HepG2 (cell line): ENCODE measurements around the gene ESPN. TPM values are rescaled to one million over a fixed set of nuclear protein-coding genes. Genes with fewer than 3 reads are reported as not detected.

ENCODE experiments used
- ARNT2 ChIP-seq: sonication (generic); formaldehyde crosslinking; IDR thresholded peaks from 2 replicates; pipeline ENCODE4 v1.8.0; 2022; ENCODE audit warnings: mild to moderate bottlenecking, low read depth, missing genetic modification reagents, moderate library complexity
- EED ChIP-seq: sonication (generic); formaldehyde crosslinking; IDR thresholded peaks from 2 replicates; pipeline ENCODE4 v1.5.0; 2020; ENCODE audit warnings: mild to moderate bottlenecking, missing genetic modification reagents
- HIC2 ChIP-seq: sonication (generic); formaldehyde crosslinking; IDR thresholded peaks from 2 replicates; pipeline ENCODE4 v1.9.0; 2022; ENCODE audit warnings: low read depth, missing genetic modification reagents
- SAP130 ChIP-seq: IDR thresholded peaks from 2 replicates; pipeline ENCODE4 v1.6.1; 2016; ENCODE audit warnings: low read depth
- ZBTB21 ChIP-seq: sonication (generic); formaldehyde crosslinking; IDR thresholded peaks from 2 replicates; pipeline ENCODE4 v1.4.0; 2020; ENCODE audit warnings: missing genetic modification reagents
- ZBTB25 ChIP-seq: IDR thresholded peaks from 2 replicates; pipeline ENCODE4 v1.6.1; 2018; ENCODE audit warnings: missing genetic modification reagents
- ZNF33B ChIP-seq: sonication (generic); formaldehyde crosslinking; IDR thresholded peaks from 2 replicates; pipeline ENCODE4 v1.5.1; 2020; ENCODE audit warnings: mild to moderate bottlenecking, missing genetic modification reagents
- ZNF407 ChIP-seq: sonication (generic); formaldehyde crosslinking; IDR thresholded peaks from one replicate; pipeline ENCODE4 v1.5.1; 2020; ENCODE audit warnings: mild to moderate bottlenecking, missing genetic modification reagents; ENCODE audit errors: not compliant biosample characterization
- ZNF503 ChIP-seq: sonication (generic); formaldehyde crosslinking; IDR thresholded peaks from 2 replicates; pipeline ENCODE4 v1.4.0; 2020; ENCODE audit warnings: missing genetic modification reagents
- polyA plus RNA-seq, 8 experiments: library from polyadenylated mRNA; depleted of rRNA in 3 of 8; stranded (reverse) in 7 of 8; unstranded in 1 of 8; fragments of >200 nt; fragmentation: Illumina TruSeq in 4 of 8; extraction: Trizol in 4 of 8; gene quantifications; 2 replicates each; pipeline versions ENCODE4 v1.2.1 to v1.2.3, GENCODE V29; 2011 to 2016; ENCODE audit warnings: low read depth in 4 of 8, missing spikeins in 1 of 8, mixed read lengths in 1 of 8; ENCODE audit not compliant: insufficient read depth in 1 of 8
- total RNA-seq, 5 experiments: library from RNA; depleted of rRNA; stranded (reverse); fragments of >200 nt; fragmentation: Illumina TruSeq; extraction: Trizol; gene quantifications; 2 replicates each; pipeline ENCODE4 v1.2.3, GENCODE V29; 2016; ENCODE audit warnings: low read depth in 1 of 5
- TF ChIP-seq, protein P1 (sequence below): sonication (generic); formaldehyde crosslinking; IDR thresholded peaks from 2 replicates; pipeline ENCODE4 v1.5.0; 2020; ENCODE audit warnings: mild to moderate bottlenecking, missing genetic modification reagents, moderate library complexity
- TF ChIP-seq, protein P2 (sequence below): sonication (generic); formaldehyde crosslinking; IDR thresholded peaks from 2 replicates; pipeline ENCODE4 v1.4.0; 2020; ENCODE audit warnings: missing genetic modification reagents

Gene ESPN
- total and polyA plus RNA-seq, 2 of the 13 experiments (the other 11 are each of a cell fraction or from before 2014, with no cell fraction given): 48.6 to 54.2 TPM

- TF ChIP-seq ARNT2 (CRISPR knock-in tag) (peak; percentile 64), ZBTB21 (CRISPR knock-in tag) (no peak), ZBTB25 (CRISPR knock-in tag) (no peak), ZNF33B (CRISPR knock-in tag) (no peak), ZNF407 (CRISPR knock-in tag) (peak; percentile 48), EED (CRISPR knock-in tag) (no peak), SAP130 (peak; percentile 66), ZNF503 (CRISPR knock-in tag) (no peak), HIC2 (peak; percentile 86)
- TF ChIP-seq, protein P1, sequence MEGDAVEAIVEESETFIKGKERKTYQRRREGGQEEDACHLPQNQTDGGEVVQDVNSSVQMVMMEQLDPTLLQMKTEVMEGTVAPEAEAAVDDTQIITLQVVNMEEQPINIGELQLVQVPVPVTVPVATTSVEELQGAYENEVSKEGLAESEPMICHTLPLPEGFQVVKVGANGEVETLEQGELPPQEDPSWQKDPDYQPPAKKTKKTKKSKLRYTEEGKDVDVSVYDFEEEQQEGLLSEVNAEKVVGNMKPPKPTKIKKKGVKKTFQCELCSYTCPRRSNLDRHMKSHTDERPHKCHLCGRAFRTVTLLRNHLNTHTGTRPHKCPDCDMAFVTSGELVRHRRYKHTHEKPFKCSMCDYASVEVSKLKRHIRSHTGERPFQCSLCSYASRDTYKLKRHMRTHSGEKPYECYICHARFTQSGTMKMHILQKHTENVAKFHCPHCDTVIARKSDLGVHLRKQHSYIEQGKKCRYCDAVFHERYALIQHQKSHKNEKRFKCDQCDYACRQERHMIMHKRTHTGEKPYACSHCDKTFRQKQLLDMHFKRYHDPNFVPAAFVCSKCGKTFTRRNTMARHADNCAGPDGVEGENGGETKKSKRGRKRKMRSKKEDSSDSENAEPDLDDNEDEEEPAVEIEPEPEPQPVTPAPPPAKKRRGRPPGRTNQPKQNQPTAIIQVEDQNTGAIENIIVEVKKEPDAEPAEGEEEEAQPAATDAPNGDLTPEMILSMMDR (CRISPR knock-in tag): 0 out of 2 replicates have a peak, but pooled peaks have one; percentile 8
- TF ChIP-seq, protein P2, sequence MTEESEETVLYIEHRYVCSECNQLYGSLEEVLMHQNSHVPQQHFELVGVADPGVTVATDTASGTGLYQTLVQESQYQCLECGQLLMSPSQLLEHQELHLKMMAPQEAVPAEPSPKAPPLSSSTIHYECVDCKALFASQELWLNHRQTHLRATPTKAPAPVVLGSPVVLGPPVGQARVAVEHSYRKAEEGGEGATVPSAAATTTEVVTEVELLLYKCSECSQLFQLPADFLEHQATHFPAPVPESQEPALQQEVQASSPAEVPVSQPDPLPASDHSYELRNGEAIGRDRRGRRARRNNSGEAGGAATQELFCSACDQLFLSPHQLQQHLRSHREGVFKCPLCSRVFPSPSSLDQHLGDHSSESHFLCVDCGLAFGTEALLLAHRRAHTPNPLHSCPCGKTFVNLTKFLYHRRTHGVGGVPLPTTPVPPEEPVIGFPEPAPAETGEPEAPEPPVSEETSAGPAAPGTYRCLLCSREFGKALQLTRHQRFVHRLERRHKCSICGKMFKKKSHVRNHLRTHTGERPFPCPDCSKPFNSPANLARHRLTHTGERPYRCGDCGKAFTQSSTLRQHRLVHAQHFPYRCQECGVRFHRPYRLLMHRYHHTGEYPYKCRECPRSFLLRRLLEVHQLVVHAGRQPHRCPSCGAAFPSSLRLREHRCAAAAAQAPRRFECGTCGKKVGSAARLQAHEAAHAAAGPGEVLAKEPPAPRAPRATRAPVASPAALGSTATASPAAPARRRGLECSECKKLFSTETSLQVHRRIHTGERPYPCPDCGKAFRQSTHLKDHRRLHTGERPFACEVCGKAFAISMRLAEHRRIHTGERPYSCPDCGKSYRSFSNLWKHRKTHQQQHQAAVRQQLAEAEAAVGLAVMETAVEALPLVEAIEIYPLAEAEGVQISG (CRISPR knock-in tag): 0 out of 2 replicates have a peak, but pooled peaks have one; percentile 4
Measured at GRCh38 chr1:6450005-6450450, 25.5 kb downstream of the ESPN start (continued).
